SU-DHL-6 (cell line): ENCODE data around the gene NEAT1.

Experiments
- EZH2phosphoT487 ChIP-seq: fragments of 200-600 bp; sonication (generic), shearing (Covaris generic); conservative IDR thresholded peaks from 2 replicates; pipeline ENCODE4 v1.6.1; 2018; ENCODE audit warnings: mild to moderate bottlenecking, antibody characterized with exemption, low read length, moderate library complexity, mixed read lengths
- TF ChIP-seq, protein P1 (sequence below): fragments of 200-600 bp; sonication (generic); IDR thresholded peaks from one replicate; pipeline ENCODE4 v1.5.1; 2017; ENCODE audit warnings: antibody characterized with exemption, mild to moderate bottlenecking, low read length, moderate library complexity; ENCODE audit not compliant: insufficient read depth, poor library complexity, severe bottlenecking

DNA sequence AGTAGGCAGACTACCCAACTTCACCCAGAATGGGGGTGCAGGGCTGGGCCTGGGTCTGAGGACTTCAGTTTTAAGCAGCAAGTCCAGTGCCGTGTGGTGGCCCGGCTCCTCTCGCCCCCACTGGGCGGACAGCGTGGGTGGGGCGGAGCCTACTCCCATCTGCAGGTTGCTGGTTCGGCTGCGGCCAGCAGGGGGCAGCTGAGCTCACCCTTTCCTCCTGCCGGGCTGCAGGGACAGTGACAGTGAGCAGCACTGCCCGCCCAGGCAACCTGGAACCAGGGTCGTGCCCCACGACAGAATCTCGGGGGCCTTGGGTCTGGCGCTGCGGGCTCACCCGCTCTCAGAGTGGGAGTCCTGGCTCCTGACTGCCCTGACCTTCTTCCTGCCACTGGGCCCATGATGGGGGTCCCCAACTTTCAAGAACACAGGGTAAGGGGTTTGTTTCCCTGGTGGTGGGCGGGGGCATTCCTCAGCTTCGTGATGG is 6.2 kb upstream of the NEAT1 start:
- TF ChIP-seq, protein P1, sequence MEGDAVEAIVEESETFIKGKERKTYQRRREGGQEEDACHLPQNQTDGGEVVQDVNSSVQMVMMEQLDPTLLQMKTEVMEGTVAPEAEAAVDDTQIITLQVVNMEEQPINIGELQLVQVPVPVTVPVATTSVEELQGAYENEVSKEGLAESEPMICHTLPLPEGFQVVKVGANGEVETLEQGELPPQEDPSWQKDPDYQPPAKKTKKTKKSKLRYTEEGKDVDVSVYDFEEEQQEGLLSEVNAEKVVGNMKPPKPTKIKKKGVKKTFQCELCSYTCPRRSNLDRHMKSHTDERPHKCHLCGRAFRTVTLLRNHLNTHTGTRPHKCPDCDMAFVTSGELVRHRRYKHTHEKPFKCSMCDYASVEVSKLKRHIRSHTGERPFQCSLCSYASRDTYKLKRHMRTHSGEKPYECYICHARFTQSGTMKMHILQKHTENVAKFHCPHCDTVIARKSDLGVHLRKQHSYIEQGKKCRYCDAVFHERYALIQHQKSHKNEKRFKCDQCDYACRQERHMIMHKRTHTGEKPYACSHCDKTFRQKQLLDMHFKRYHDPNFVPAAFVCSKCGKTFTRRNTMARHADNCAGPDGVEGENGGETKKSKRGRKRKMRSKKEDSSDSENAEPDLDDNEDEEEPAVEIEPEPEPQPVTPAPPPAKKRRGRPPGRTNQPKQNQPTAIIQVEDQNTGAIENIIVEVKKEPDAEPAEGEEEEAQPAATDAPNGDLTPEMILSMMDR = peak; percentile 75
- no peak for TF ChIP-seq EZH2phosphoT487
